Measurements from ENCODE around the gene FSD1.

FSD1 gene

GRCh38 chr19:4300589-4300988 lies 3.8 kb upstream of the FSD1 start:
- DNase-seq = no peak
- peaks cover 5% of the 10 kb centered on the region for H3K4me1 ChIP-seq (ENCODE audit: control insufficient read depth, insufficient read depth, low read length, poor library complexity, severe bottlenecking)
- no peak overlapping the region for H3K27ac ChIP-seq (ENCODE audit: insufficient read depth, low read length, poor library complexity, severe bottlenecking)
- no peaks in the 10 kb centered on the region for H3K36me3 ChIP-seq (ENCODE audit: control insufficient read depth, insufficient read depth, low read length)
- H3K4me3 ChIP-seq (ENCODE audit: insufficient read depth, low read depth, low read length, poor library complexity, severe bottlenecking) = no peak overlapping the region
- no peaks in the 10 kb centered on the region for H3K9me3 ChIP-seq (ENCODE audit: control insufficient read depth, low read length)
- H3K27me3 ChIP-seq (replicated peaks; ENCODE audit: control insufficient read depth, insufficient read depth, low read length, poor library complexity, severe bottlenecking) = peaks cover 4% of the 10 kb centered on the region

- peaks cover 4% of the 10 kb centered on the region for H3K27me3 ChIP-seq (replicated peaks; ENCODE audit: control insufficient read depth, insufficient read depth, low read length, poor library complexity, severe bottlenecking)
- H3K4me1 ChIP-seq (ENCODE audit: control insufficient read depth, insufficient read depth, low read length, poor library complexity, severe bottlenecking) = peaks cover 5% of the 10 kb centered on the region
- H3K9me3 ChIP-seq (ENCODE audit: control insufficient read depth, low read length) = no peaks in the 10 kb centered on the region
- no peak for DNase-seq
- H3K4me3 ChIP-seq (ENCODE audit: insufficient read depth, low read depth, low read length, poor library complexity, severe bottlenecking) = peak overlapping the region; percentile 13
- peak overlapping the region; percentile 14 for H3K27ac ChIP-seq (ENCODE audit: insufficient read depth, low read length, poor library complexity, severe bottlenecking)
- no peaks in the 10 kb centered on the region for H3K36me3 ChIP-seq (ENCODE audit: control insufficient read depth, insufficient read depth, low read length)
Measured at GRCh38 chr19:4301590-4302242, 2.7 kb upstream of the FSD1 start.

DNA sequence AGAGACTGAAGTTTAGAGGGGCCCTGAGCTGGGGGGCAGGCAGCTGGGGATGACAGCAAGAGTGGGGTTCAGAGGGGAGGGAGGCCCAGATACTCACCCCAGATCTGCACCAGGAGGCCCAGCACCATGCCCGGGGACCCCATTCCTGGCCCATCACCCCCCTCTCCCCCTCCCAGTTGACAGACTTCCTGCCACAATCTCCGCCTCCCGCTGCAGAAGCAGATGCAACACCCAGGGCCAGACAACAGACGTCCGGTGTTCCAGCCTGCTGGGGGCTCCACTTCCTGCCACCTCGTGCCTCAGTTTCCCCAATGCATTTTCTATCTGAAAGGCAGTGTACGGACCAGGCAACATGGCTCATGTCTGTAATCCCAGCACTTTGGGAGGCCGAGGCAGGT lies 2.2 kb upstream of the FSD1 start, which contains the start of gene TMIGD2:
TMIGD2 (minus strand) TSS at position 147 of the 398 bp plus-strand sequence; CDS start at position 143, 4 bp downstream.
- Histone ChIP-seq H3K4me3 (ENCODE audit: insufficient read depth, low read depth, low read length, poor library complexity, severe bottlenecking) (peak within 1 kb of the TSS; percentile 13), H3K36me3 (ENCODE audit: control insufficient read depth, insufficient read depth, low read length) (no peaks in the 10 kb centered on the region), H3K9me3 (ENCODE audit: control insufficient read depth, low read length) (no peaks in the 10 kb centered on the region), H3K4me1 (ENCODE audit: control insufficient read depth, insufficient read depth, low read length, poor library complexity, severe bottlenecking) (peaks cover 5% of the 10 kb centered on the region), H3K27me3 (replicated peaks; ENCODE audit: control insufficient read depth, insufficient read depth, low read length, poor library complexity, severe bottlenecking) (peaks cover 4% of the 10 kb centered on the region), H3K27ac (ENCODE audit: insufficient read depth, low read length, poor library complexity, severe bottlenecking) (peak within 1 kb of the TSS; percentile 14)
- no peak for DNase-seq

- Histone ChIP-seq H3K4me3 (ENCODE audit: insufficient read depth, low read depth, low read length, poor library complexity, severe bottlenecking) (no peak overlapping the region), H3K27ac (ENCODE audit: insufficient read depth, low read length, poor library complexity, severe bottlenecking) (no peak overlapping the region), H3K36me3 (ENCODE audit: control insufficient read depth, insufficient read depth, low read length) (no peaks in the 10 kb centered on the region), H3K27me3 (replicated peaks; ENCODE audit: control insufficient read depth, insufficient read depth, low read length, poor library complexity, severe bottlenecking) (peaks cover 4% of the 10 kb centered on the region), H3K4me1 (ENCODE audit: control insufficient read depth, insufficient read depth, low read length, poor library complexity, severe bottlenecking) (peaks cover 5% of the 10 kb centered on the region), H3K9me3 (ENCODE audit: control insufficient read depth, low read length) (no peaks in the 10 kb centered on the region)
- DNase-seq = no peak
Measured at GRCh38 chr19:4303819-4304537, 420 bp upstream of the FSD1 start.

- Histone ChIP-seq H3K4me1 (ENCODE audit: control insufficient read depth, insufficient read depth, low read length, poor library complexity, severe bottlenecking) (peaks cover 5% of the 10 kb centered on the region), H3K4me3 (ENCODE audit: insufficient read depth, low read depth, low read length, poor library complexity, severe bottlenecking) (no peak overlapping the region), H3K27me3 (replicated peaks; ENCODE audit: control insufficient read depth, insufficient read depth, low read length, poor library complexity, severe bottlenecking) (peaks cover 4% of the 10 kb centered on the region), H3K9me3 (ENCODE audit: control insufficient read depth, low read length) (no peaks in the 10 kb centered on the region), H3K36me3 (ENCODE audit: control insufficient read depth, insufficient read depth, low read length) (no peaks in the 10 kb centered on the region), H3K27ac (ENCODE audit: insufficient read depth, low read length, poor library complexity, severe bottlenecking) (no peak overlapping the region)
- no peak for DNase-seq
Measured at GRCh38 chr19:4305257-4305612, 837 bp downstream of the FSD1 start.

DNA sequence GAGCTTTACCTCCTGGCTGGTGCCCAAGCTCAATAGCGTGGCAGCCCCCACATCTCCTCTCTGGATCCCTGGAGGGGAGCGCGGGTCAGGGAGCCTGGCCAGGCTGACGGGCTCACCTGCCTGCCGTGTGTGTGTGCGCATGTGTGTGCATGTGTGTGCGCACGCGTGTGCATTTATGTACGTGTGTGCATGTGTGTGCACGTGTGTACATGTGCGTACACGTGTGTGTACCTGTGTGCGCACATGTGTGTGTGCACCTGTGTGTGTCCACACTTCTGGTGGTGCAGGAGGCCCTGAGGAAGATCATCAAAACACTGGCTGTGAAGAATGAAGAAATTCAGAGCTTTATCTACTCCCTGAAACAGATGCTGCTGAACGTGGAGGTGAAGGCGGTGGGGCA lies 1.3 kb downstream of the FSD1 start:
- H3K27me3 ChIP-seq (replicated peaks; ENCODE audit: control insufficient read depth, insufficient read depth, low read length, poor library complexity, severe bottlenecking) = peaks cover 4% of the 10 kb centered on the region
- peaks cover 5% of the 10 kb centered on the region for H3K4me1 ChIP-seq (ENCODE audit: control insufficient read depth, insufficient read depth, low read length, poor library complexity, severe bottlenecking)
- H3K9me3 ChIP-seq (ENCODE audit: control insufficient read depth, low read length) = no peaks in the 10 kb centered on the region
- no peak overlapping the region for H3K4me3 ChIP-seq (ENCODE audit: insufficient read depth, low read depth, low read length, poor library complexity, severe bottlenecking)
- DNase-seq = no peak
- no peak overlapping the region for H3K27ac ChIP-seq (ENCODE audit: insufficient read depth, low read length, poor library complexity, severe bottlenecking)
- no peaks in the 10 kb centered on the region for H3K36me3 ChIP-seq (ENCODE audit: control insufficient read depth, insufficient read depth, low read length)

DNA sequence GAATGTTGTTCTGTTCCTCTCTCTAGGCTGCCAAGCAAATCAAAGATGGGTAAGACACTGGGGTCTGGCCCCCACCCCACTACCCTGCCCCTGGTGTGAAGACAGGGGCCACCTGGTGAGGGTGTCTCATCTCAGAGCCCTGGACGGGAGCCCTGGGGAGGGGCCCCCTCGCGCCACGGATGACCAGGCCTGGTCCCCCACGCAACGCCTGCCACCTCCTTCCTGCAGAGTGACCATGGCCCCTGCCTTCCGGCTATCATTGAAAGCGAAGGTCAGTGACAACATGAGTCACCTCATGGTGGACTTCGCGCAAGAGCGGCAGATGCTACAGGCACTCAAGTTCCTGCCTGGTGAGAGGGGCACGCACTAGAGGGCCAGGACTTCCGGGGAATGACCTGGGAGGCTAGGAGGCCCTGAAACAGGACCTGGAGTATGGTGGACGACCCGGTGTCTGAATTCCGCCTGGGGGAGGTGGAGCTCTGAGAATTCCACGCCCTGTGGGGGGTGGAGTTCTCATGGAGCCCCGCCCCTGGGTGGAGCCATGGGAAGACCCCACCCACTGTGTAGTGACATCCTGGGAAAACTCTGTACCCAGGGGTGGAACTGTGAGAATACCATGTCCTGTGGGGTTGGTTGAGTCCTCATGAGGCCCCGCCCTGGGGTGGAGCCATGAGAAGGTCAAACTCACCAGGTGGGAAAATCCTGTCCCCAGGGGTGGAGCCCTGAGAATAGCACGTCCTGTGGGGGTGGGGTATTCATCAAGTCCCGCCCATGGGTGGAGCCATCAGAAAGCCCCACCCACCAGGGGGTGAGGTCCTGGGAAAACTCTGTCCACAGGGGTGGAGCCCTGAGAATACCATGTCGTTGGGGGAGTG lies 6.1 kb downstream of the FSD1 start:
- Histone ChIP-seq H3K36me3 (ENCODE audit: control insufficient read depth, insufficient read depth, low read length) (no peaks in the 10 kb centered on the region), H3K4me3 (ENCODE audit: insufficient read depth, low read depth, low read length, poor library complexity, severe bottlenecking) (no peak overlapping the region), H3K4me1 (ENCODE audit: control insufficient read depth, insufficient read depth, low read length, poor library complexity, severe bottlenecking) (no peaks in the 10 kb centered on the region), H3K27me3 (replicated peaks; ENCODE audit: control insufficient read depth, insufficient read depth, low read length, poor library complexity, severe bottlenecking) (no peaks in the 10 kb centered on the region), H3K27ac (ENCODE audit: insufficient read depth, low read length, poor library complexity, severe bottlenecking) (no peak overlapping the region), H3K9me3 (ENCODE audit: control insufficient read depth, low read length) (no peaks in the 10 kb centered on the region)
- no peak for DNase-seq

DNA sequence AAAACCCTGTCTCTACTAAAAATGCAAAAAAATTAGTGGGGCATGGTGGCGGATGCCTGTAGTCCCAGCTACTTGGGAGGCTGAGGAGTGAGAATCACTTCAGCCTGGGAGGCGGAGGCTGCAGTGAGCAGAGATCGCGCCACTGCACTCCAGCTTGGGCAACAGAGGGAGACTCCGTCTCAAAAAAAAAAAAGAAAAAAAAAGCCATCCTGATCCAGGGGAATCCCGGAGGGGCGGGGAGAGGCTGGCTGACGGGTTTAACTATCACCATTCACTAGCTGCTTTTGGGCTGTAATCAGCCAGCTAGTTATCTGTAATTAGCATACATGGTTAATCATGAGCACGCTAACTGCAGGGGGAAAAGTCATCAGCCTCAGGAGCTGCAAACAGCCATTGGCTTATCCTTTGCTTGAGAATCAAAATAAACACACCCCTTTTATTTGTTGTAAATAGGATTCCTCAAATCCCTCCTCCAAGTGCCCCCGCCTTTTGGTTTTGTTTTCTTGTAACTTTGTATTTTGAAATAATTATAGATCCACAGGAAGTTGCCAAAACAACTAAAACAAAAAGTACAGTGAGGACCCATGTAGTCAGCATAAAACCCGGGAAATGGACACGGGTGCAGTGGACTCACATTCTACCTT lies 9.6 kb downstream of the FSD1 start:
- H3K4me3 ChIP-seq (ENCODE audit: insufficient read depth, low read depth, low read length, poor library complexity, severe bottlenecking) = no peak overlapping the region
- DNase-seq = no peak
- H3K9me3 ChIP-seq (ENCODE audit: control insufficient read depth, low read length) = no peaks in the 10 kb centered on the region
- no peaks in the 10 kb centered on the region for H3K27me3 ChIP-seq (replicated peaks; ENCODE audit: control insufficient read depth, insufficient read depth, low read length, poor library complexity, severe bottlenecking)
- H3K27ac ChIP-seq (ENCODE audit: insufficient read depth, low read length, poor library complexity, severe bottlenecking) = no peak overlapping the region
- no peaks in the 10 kb centered on the region for H3K4me1 ChIP-seq (ENCODE audit: control insufficient read depth, insufficient read depth, low read length, poor library complexity, severe bottlenecking)
- no peaks in the 10 kb centered on the region for H3K36me3 ChIP-seq (ENCODE audit: control insufficient read depth, insufficient read depth, low read length)

- H3K9me3 ChIP-seq (ENCODE audit: control insufficient read depth, low read length) = no peaks in the 10 kb centered on the region
- no peak overlapping the region for H3K27ac ChIP-seq (ENCODE audit: insufficient read depth, low read length, poor library complexity, severe bottlenecking)
- H3K27me3 ChIP-seq (replicated peaks; ENCODE audit: control insufficient read depth, insufficient read depth, low read length, poor library complexity, severe bottlenecking) = no peaks in the 10 kb centered on the region
- no peaks in the 10 kb centered on the region for H3K4me1 ChIP-seq (ENCODE audit: control insufficient read depth, insufficient read depth, low read length, poor library complexity, severe bottlenecking)
- no peak overlapping the region for H3K4me3 ChIP-seq (ENCODE audit: insufficient read depth, low read depth, low read length, poor library complexity, severe bottlenecking)
- no peaks in the 10 kb centered on the region for H3K36me3 ChIP-seq (ENCODE audit: control insufficient read depth, insufficient read depth, low read length)
- no peak for DNase-seq
Measured at GRCh38 chr19:4316956-4317355, 12.6 kb downstream of the FSD1 start.

Measured in effector memory CD4-positive, alpha-beta T cell (primary cell).